Stimulated activated naive B cell treated with anti-CD40 and anti-IgM and Interleukin-4, amounts not matched to agents 10 μg/mL and 1 μg/mL and 100 μg/mL, for 72 hours (primary cell): Measurements from ENCODE around the gene MYBPC2.
A peak's percentile ranks its signal among the peaks of the same experiment; 100 is the strongest.

Experiments used
- ATAC-seq, 2 donors: fragments of 150-1000 bp; cut with Tn5 transposase; replicated peaks; 2 replicates each; pipeline ENCODE4 v1.10.0; 2021; ENCODE audit warnings: moderate library complexity in 1 of 2
- DNase-seq: peaks from one replicate; pipeline ENCODE4 v3.0.0; 2021
- H3K27ac Mint-ChIP-seq: one replicate; pipeline ENCODE4 v1.8.0; 2022; ENCODE audit warnings: mild to moderate bottlenecking, mixed read lengths
- H3K27me3 Mint-ChIP-seq, 2 donors: one replicate each; pipeline ENCODE4 v1.8.0; 2022; ENCODE audit warnings: mixed read lengths in 2 of 2
- H3K36me3 Mint-ChIP-seq, 2 donors: one replicate each; pipeline ENCODE4 v1.8.0; 2022; ENCODE audit warnings: mixed read lengths in 2 of 2, mild to moderate bottlenecking in 1 of 2
- H3K4me1 Mint-ChIP-seq, 2 donors: one replicate each; pipeline ENCODE4 v1.8.0; 2022; ENCODE audit warnings: mixed read lengths in 2 of 2, mild to moderate bottlenecking in 1 of 2
- H3K4me3 Mint-ChIP-seq, 2 donors: one replicate each; pipeline ENCODE4 v1.8.0; 2022; ENCODE audit warnings: mild to moderate bottlenecking in 2 of 2, mixed read lengths in 2 of 2, moderate library complexity in 1 of 2
- H3K9me3 Mint-ChIP-seq, 2 donors: one replicate each; pipeline ENCODE4 v1.8.0; 2022; ENCODE audit warnings: mixed read lengths in 2 of 2, mild to moderate bottlenecking in 1 of 2

Gene MYBPC2

GRCh38 chr19:50480281-50481111 is 47.8 kb downstream of the MYBPC2 start:
- no peak for DNase-seq
- peak overlapping the region; percentile 68 for H3K27ac Mint-ChIP-seq
- H3K4me1 Mint-ChIP-seq: peaks cover 23 to 46% of the 10 kb centered on the region in 2 donors
- H3K4me3 Mint-ChIP-seq: no peak overlapping the region
- no peak for ATAC-seq
- H3K9me3 Mint-ChIP-seq: peaks cover 0 to 3% of the 10 kb centered on the region in 2 donors
- H3K27me3 Mint-ChIP-seq: no peaks in the 10 kb centered on the region
- peaks cover 44 to 60% of the 10 kb centered on the region in 2 donors for H3K36me3 Mint-ChIP-seq

GRCh38 chr19:50481351-50482149 is 48.9 kb downstream of the MYBPC2 start:
- DNase-seq (no peak), ATAC-seq (no peak)
- Mint-ChIP-seq H3K27me3 (no peaks in the 10 kb centered on the region), H3K9me3 (no peaks in the 10 kb centered on the region), H3K36me3 (peaks cover 48 to 60% of the 10 kb centered on the region in 2 donors), H3K4me3 (no peak overlapping the region), H3K4me1 (peaks cover 19 to 39% of the 10 kb centered on the region in 2 donors), H3K27ac (no peak overlapping the region)

GRCh38 chr19:50482271-50482855 is 49.7 kb downstream of the MYBPC2 start:
- DNase-seq (no peak), ATAC-seq (no peak)
- Mint-ChIP-seq H3K4me3 (no peak overlapping the region), H3K27me3 (no peaks in the 10 kb centered on the region), H3K36me3 (peaks cover 52 to 63% of the 10 kb centered on the region in 2 donors), H3K9me3 (peaks cover 0 to 1% of the 10 kb centered on the region in 2 donors), H3K27ac (no peak overlapping the region), H3K4me1 (peaks cover 17 to 40% of the 10 kb centered on the region in 2 donors)

GRCh38 chr19:50482916-50483315 is 50.2 kb downstream of the MYBPC2 start:
- Mint-ChIP-seq H3K4me1 (peaks cover 16 to 40% of the 10 kb centered on the region in 2 donors), H3K9me3 (peaks cover 0 to 1% of the 10 kb centered on the region in 2 donors), H3K27ac (no peak overlapping the region), H3K4me3 (no peak overlapping the region), H3K27me3 (peaks cover 0 to 4% of the 10 kb centered on the region in 2 donors), H3K36me3 (peaks cover 48 to 62% of the 10 kb centered on the region in 2 donors)
- DNase-seq (no peak), ATAC-seq (no peak)

DNA sequence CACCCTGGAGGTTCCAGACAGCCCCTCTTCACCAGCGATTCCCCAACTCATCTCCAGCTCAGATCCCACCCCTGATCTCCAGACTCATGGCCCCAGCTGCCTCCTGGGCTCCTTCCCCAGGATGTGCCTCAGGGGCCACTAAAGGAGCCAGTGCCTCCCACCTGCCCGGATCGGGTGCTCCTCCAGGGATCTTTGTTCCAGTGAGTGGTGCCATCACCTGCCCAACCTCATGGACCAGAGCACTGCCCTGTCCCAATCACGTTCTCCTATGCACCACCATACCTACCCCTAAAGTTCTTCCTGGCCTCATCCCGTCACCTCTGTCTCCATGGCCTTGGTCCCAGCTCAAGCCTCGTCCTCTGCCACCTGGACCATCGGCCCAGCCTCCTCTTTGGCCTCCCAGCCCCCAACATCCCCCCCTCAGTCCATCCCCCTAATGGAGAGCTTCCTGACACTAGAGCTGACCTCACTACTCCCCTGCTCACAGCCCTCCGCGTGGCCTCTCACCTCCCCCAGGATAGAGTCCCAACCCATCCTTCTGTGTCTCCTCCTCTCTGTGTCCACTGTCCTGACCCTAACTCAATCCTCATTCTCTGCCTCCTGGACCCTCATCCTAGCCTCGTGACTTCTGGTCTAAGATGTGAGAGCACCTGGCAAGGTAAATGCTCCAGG is 52.7 kb downstream of the MYBPC2 start:
- Mint-ChIP-seq H3K4me1 (peaks cover 24 to 35% of the 10 kb centered on the region in 2 donors), H3K36me3 (peaks cover 53 to 65% of the 10 kb centered on the region in 2 donors), H3K27ac (peak overlapping the region; percentile 56), H3K27me3 (peaks cover 0 to 4% of the 10 kb centered on the region in 2 donors), H3K4me3 (no peak overlapping the region), H3K9me3 (peaks cover 0 to 1% of the 10 kb centered on the region in 2 donors)
- DNase-seq (no peak), ATAC-seq (no peak)

- Mint-ChIP-seq H3K4me1 (peaks cover 35 to 44% of the 10 kb centered on the region in 2 donors), H3K36me3 (peaks cover 49 to 61% of the 10 kb centered on the region in 2 donors), H3K4me3 (no peak overlapping the region), H3K9me3 (peaks cover 0 to 1% of the 10 kb centered on the region in 2 donors), H3K27me3 (peaks cover 7 to 12% of the 10 kb centered on the region in 2 donors), H3K27ac (peak overlapping the region; percentile 20)
- peak; percentile 62 to 67 for ATAC-seq
- peak; percentile 39 for DNase-seq
These were observed 54.3 kb downstream of the MYBPC2 start for GRCh38 chr19:50486823-50487515.

DNA sequence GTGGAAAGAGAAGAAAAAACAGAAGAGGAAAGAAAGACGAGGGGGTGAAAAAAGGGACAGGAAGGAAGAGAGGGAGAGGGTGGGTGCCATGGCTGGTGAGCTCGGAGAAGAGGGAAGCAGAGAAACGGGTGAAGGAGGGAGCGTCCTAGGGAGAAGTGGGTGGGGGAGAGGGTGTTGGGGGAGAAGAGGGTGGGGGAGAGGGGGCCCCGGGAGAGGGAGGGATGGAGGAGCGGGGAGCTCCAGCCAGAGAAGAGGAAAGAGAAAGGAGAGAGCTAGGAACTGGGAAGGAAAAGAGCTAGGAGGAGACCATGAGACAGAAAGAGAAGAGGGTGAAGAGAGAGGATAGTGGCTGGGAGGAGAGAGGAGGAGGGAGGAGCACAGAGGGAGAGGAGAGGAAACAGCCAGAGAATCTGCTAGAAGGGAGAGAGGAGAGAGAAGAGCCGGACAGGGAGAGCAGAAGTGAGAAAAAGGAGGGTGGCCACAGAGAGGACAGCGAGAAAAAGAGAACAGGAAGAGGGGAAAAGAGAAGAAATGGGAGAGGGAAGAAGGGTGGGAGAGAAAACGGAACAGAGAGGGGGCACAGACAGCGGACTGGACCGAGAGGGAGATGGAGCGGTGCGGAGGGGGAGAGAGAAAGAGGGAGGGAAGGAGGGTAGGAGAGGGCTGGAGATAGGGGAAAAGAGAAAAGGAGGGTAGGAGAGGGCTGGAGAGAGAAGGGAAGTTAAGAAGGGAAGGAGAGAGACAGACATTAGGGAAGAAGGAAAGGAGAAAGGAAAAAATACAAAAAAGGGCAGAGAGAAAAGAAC is 55.9 kb downstream of the MYBPC2 start:
- H3K36me3 Mint-ChIP-seq: peaks cover 41 to 50% of the 10 kb centered on the region in 2 donors
- H3K4me1 Mint-ChIP-seq: peaks cover 40 to 50% of the 10 kb centered on the region in 2 donors
- H3K27me3 Mint-ChIP-seq: peaks cover 8 to 18% of the 10 kb centered on the region in 2 donors
- peaks cover 0 to 1% of the 10 kb centered on the region in 2 donors for H3K9me3 Mint-ChIP-seq
- DNase-seq (no peak), ATAC-seq (no peak)
- H3K27ac Mint-ChIP-seq: peak overlapping the region; percentile 21
- no peak overlapping the region for H3K4me3 Mint-ChIP-seq

DNA sequence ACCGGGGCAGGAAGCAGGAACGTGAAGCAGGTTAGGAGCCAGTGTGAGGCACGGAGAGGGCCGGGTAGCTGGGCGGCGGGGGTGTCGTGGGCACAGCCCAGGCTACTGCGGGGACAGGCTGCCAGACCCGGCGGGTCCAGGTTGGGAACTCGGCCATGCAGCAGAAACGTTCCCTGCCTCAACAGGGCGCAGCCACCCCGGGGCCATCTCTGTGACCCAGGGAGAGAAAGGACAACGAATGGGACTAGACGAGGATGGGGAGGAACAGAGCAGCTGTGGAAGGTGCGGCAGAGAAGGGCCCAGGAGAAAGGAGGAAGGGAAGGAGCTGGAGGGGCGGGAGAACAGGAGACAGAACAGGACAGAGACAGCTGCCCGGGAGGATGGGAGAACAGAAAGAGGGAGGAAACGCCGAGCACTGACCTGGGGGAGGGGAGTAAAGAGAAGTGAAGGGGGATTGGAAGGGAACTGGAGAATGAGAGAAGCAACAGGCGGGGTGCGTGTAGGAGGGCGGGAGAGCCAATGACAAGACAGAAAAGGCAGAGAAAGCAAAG is 56.8 kb downstream of the MYBPC2 start:
- H3K27ac Mint-ChIP-seq: no peak overlapping the region
- peaks cover 44 to 53% of the 10 kb centered on the region in 2 donors for H3K36me3 Mint-ChIP-seq
- H3K4me1 Mint-ChIP-seq: peaks cover 40 to 50% of the 10 kb centered on the region in 2 donors
- no peak overlapping the region for H3K4me3 Mint-ChIP-seq
- ATAC-seq (no peak), DNase-seq (no peak)
- H3K27me3 Mint-ChIP-seq: peaks cover 8 to 18% of the 10 kb centered on the region in 2 donors
- peaks cover 0 to 1% of the 10 kb centered on the region in 2 donors for H3K9me3 Mint-ChIP-seq

DNA sequence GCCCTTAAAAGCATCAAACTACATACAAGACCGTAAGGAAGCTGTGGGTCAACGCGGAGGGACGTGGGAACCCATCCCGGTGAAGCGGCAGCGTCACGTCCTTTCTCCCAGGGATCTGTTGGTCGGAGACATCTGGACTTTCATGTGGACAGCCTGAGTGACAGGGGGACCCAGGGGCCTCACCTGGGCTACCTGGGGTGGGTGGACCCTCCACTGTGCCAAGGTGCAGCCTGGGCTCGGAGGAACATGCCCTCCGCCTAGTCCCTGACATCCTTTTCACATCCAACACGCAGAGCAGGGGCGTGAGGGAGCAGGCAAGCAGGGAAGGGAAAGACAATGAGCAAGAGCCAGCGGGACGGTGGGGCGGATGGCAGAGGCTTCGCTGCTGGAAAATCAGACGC is 57.7 kb downstream of the MYBPC2 start:
- ATAC-seq (no peak), DNase-seq (no peak)
- H3K27ac Mint-ChIP-seq: no peak overlapping the region
- no peak overlapping the region for H3K4me3 Mint-ChIP-seq
- H3K4me1 Mint-ChIP-seq: peaks cover 40 to 46% of the 10 kb centered on the region in 2 donors
- H3K9me3 Mint-ChIP-seq: peaks cover 0 to 1% of the 10 kb centered on the region in 2 donors
- peaks cover 37 to 56% of the 10 kb centered on the region in 2 donors for H3K36me3 Mint-ChIP-seq
- peaks cover 8 to 18% of the 10 kb centered on the region in 2 donors for H3K27me3 Mint-ChIP-seq

DNA sequence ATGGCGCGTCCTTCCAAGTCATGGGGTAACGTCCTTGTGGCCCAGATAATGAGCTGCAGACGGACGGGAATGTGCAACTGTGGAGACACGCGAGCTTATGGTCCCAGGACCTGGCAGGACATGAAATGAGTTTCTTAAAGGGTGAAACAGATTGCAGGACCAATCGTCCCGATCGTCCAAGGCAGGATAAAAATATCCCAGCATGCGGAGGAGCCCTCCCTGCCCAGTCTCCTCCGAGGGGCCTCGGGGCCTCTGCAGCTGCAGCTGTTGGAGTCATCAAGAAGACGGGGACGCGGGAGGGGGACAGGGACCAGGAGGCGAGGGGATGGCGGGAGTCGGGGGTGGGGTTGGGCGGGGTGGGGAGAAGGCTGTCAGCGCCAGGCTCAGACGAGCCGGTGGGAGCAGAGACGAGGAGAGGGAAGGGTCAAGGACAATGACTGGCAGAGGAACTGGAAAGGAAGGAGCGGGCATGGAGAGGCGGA is 58.3 kb downstream of the MYBPC2 start:
- peaks cover 33 to 53% of the 10 kb centered on the region in 2 donors for H3K36me3 Mint-ChIP-seq
- peak overlapping the region; percentile 1 for H3K27ac Mint-ChIP-seq

DNA sequence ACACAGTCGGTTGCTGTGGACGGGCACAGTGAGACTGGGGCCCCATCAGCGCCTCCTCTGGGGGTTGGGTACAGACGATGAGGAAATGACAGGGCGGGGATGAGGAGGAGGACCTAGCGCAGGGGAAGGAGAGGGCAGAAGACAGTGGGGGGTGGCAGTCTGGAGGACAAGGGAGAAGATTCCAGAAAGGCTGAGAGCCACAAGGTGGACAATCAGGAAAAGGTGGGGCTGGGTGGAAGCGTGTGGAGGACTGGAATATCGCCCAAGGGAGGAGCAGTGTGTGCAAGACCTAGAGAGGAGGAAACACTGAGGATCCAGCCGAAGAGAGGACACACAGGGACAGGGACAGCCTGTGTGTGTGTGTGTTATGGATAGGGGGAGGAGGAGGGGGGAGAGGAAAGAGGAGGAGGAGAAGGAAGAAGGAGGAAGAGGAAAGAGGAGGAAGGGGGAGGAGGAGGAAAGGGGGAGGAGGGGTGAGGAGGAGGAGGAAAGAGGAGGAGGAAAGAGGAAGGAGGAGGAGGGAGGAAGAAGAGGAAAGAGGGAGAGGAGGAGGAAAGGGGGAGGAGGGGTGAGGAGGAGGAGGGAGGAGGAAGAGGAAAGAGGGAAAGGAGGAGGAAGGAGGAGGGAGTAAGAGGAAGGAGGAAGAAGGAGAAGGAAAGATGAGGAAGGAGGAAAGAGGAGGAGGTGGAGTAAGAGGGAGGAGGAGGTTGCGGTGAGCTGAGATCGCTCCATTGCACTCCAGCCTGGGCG is 59.8 kb downstream of the MYBPC2 start:
- Mint-ChIP-seq H3K27me3 (peaks cover 8 to 18% of the 10 kb centered on the region in 2 donors), H3K4me1 (peaks cover 33 to 35% of the 10 kb centered on the region in 2 donors), H3K9me3 (no peaks in the 10 kb centered on the region), H3K4me3 (no peak overlapping the region), H3K27ac (peak overlapping the region; percentile 33), H3K36me3 (peaks cover 25 to 46% of the 10 kb centered on the region in 2 donors)
- ATAC-seq (peak; percentile 86 to 91), DNase-seq (no peak)

More for the DNA sequence above, 58.3 kb downstream of the MYBPC2 start:
- no peak overlapping the region for H3K4me3 Mint-ChIP-seq
- peaks cover 0 to 1% of the 10 kb centered on the region in 2 donors for H3K9me3 Mint-ChIP-seq
- peaks cover 8 to 18% of the 10 kb centered on the region in 2 donors for H3K27me3 Mint-ChIP-seq
- H3K4me1 Mint-ChIP-seq: peaks cover 38 to 43% of the 10 kb centered on the region in 2 donors
- DNase-seq (no peak), ATAC-seq (no peak)

- Mint-ChIP-seq H3K27me3 (peaks cover 8 to 14% of the 10 kb centered on the region in 2 donors), H3K9me3 (no peaks in the 10 kb centered on the region), H3K4me3 (no peak overlapping the region), H3K36me3 (peaks cover 25 to 42% of the 10 kb centered on the region in 2 donors), H3K4me1 (peaks cover 27 to 30% of the 10 kb centered on the region in 2 donors), H3K27ac (no peak overlapping the region)
- no peak for DNase-seq
- ATAC-seq: no peak
These were observed 60.5 kb downstream of the MYBPC2 start for GRCh38 chr19:50493171-50493570.
